Measurements from ENCODE around the gene DPEP1. TPM values are rescaled to one million over a fixed set of nuclear protein-coding genes. Genes with fewer than 3 reads are reported as not detected.

The DPEP1 gene
- total RNA-seq, 2 donors from 2014 or later, result 0.42 to 2.7 TPM

DNA sequence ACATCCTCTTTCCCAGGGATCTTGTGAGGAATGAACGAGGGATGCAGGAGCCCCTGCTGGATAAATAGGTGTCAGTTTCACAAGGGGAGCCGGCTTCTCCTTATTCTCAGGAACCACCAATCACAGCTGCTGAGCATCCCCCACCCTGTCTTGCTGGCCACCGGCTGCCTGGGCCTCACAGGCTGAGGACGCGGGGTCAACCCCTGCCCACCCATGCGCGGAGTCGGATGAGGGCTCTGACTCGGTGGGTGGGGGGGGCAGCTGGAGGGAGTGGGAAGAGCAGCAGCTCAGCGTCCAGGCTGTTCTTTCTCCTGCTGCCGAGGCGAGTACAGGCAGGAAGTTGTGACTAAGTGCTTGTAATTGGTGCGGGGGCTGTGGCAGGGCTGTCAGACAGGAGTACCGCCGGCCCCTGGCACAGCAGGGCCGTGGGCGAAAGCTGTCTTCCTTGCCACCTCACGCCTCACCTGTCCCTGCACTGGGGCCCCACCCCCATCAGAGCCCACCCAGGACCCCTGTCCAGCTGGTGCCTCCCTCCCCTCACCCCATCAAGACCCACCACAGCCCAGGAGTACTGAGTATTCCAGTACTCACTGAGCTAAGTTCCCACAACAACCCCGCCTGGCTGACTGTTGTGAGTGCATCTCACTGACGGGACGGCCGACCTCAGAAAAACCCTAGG, 11.0 kb upstream of the DPEP1 start:
- no peak overlapping the region for H3K4me3 ChIP-seq
- no peaks in the 10 kb centered on the region for H3K36me3 ChIP-seq
- no peak overlapping the region for H3K9ac ChIP-seq (ENCODE audit: low read depth in 2 of 2, low read length in 2 of 2)
- no peak overlapping the region for H3K27ac ChIP-seq
- no peaks in the 10 kb centered on the region for H3K4me1 ChIP-seq
- peaks cover 9% of the 10 kb centered on the region for H3K27me3 ChIP-seq
- intact Hi-C loops (cut with DNase I), result no loop called here
- H3K9me3 ChIP-seq, result no peaks in the 10 kb centered on the region
- no peak for DNase-seq
- TF ChIP-seq, protein P1, sequence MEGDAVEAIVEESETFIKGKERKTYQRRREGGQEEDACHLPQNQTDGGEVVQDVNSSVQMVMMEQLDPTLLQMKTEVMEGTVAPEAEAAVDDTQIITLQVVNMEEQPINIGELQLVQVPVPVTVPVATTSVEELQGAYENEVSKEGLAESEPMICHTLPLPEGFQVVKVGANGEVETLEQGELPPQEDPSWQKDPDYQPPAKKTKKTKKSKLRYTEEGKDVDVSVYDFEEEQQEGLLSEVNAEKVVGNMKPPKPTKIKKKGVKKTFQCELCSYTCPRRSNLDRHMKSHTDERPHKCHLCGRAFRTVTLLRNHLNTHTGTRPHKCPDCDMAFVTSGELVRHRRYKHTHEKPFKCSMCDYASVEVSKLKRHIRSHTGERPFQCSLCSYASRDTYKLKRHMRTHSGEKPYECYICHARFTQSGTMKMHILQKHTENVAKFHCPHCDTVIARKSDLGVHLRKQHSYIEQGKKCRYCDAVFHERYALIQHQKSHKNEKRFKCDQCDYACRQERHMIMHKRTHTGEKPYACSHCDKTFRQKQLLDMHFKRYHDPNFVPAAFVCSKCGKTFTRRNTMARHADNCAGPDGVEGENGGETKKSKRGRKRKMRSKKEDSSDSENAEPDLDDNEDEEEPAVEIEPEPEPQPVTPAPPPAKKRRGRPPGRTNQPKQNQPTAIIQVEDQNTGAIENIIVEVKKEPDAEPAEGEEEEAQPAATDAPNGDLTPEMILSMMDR (IDR thresholded peaks at IDR 0.05), result no peak

DNA sequence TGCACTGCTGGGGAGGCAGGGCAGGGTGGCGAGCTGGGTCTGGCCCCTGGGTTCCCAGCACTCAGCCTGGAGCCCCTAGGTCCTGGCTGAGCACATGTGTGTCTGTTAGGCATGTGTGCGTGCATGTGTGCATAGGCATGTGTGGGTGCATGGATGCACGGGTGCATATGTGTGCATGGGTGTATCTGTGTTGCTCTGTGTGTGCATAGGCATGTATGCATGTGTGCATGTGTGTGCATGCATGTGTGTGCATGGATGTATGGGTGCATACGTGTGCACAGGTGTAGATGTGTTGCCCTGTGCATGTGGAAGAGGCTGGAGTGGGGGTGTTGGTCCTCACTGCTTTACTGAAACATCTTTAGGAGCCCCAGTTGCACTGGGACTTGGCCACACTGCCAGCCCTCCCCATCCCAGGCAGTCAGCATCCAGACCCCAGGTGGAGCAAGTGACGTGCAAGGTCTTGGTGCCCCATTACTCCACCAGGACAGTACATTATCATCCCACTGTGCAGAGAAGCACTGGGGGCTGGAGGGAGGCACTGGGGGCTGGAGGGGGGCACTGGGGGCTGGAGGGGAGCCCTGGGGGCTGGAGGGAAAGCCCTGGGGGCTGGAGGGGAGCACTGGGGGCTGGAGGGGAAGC, 10.4 kb upstream of the DPEP1 start:
- H3K27ac ChIP-seq, result no peak overlapping the region
- H3K9ac ChIP-seq (ENCODE audit: low read depth in 2 of 2, low read length in 2 of 2), result no peak overlapping the region
- H3K27me3 ChIP-seq, result peaks cover 9% of the 10 kb centered on the region

DNA sequence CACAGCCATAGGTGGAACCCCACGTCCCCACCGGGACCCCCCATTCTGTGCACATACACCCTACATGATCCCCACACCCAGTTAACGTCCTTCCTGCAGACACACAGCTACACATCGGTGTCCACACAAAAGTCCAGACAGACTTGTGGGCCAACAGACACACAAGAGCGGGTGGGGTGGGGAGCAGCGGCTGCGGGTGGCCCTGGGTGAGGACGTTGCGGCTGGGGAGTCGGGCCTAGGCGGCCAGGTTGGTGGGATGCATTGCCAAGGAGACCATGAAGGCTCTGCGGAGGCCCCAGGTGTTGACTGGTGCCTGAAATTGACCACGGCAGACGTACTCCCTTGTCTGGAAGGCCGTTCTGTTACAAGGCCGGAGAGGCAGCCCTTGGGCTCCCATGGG, 8.7 kb upstream of the DPEP1 start:
- TF ChIP-seq, protein P1 (IDR thresholded peaks at IDR 0.05), result no peak
- intact Hi-C loops (cut with DNase I), result no loop called here
- H3K4me1 ChIP-seq, result peaks cover 5% of the 10 kb centered on the region
- no peaks in the 10 kb centered on the region for H3K36me3 ChIP-seq
- H3K27me3 ChIP-seq, result peaks cover 9% of the 10 kb centered on the region
- H3K9me3 ChIP-seq, result no peaks in the 10 kb centered on the region
- no peak overlapping the region for H3K27ac ChIP-seq
- DNase-seq, result no peak
- H3K4me3 ChIP-seq, result no peak overlapping the region
- no peak overlapping the region for H3K9ac ChIP-seq (ENCODE audit: low read depth in 2 of 2, low read length in 2 of 2)

More for the DNA sequence above, 10.4 kb upstream of the DPEP1 start:
- H3K9me3 ChIP-seq, result no peaks in the 10 kb centered on the region
- no peak for DNase-seq
- intact Hi-C loops (cut with DNase I), result no loop called here
- no peaks in the 10 kb centered on the region for H3K36me3 ChIP-seq
- no peak overlapping the region for H3K4me3 ChIP-seq
- H3K4me1 ChIP-seq, result no peaks in the 10 kb centered on the region
- TF ChIP-seq, protein P1 (IDR thresholded peaks at IDR 0.05), result no peak

DNA sequence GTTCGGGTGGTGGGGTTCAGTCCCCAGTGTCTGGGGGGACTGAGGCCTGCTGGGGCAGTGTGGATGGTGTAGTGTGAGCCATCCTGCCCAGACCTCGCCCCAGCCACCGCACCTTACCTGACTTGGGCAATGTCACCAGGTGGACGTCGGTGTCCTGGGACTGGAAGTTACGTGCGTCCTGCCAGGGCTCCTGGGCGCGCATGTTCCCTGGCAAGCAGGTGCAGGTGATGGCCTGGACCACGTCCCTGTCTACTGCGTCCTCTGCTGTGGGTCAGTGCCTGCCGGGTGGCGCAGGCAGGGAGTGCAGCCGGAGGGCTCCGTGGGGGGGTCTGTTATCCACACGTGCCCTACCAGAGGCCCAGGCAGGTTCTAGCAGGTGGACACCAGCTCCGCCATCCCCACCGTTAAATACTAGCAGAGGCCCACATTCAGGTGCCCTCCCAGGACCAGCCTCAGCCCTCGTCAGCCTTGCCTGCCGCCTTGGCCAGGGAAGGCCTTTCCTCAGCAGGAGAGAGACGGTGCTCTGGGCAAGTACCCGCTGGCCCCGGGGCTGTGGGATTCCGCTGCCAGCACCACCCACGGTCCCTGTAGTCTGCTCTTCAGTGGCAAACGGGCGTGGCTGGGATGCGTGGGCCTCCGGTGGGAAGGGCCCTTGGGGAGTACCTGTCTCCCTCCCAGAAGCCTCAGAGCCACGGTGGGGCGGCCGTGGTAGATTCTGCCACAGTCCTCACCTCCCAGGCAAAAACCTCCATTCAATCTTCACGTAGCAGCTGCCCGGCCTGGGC, 8.1 kb upstream of the DPEP1 start:
- H3K9ac ChIP-seq (ENCODE audit: low read depth in 2 of 2, low read length in 2 of 2), result no peak overlapping the region
- no peak overlapping the region for H3K4me3 ChIP-seq
- H3K9me3 ChIP-seq, result no peaks in the 10 kb centered on the region
- H3K36me3 ChIP-seq, result no peaks in the 10 kb centered on the region
- H3K27ac ChIP-seq, result no peak overlapping the region
- peaks cover 12% of the 10 kb centered on the region for H3K27me3 ChIP-seq
- intact Hi-C loops (cut with DNase I), result no loop called here
- peaks cover 5% of the 10 kb centered on the region for H3K4me1 ChIP-seq
- DNase-seq, result no peak
- TF ChIP-seq, protein P1 (IDR thresholded peaks at IDR 0.05), result no peak

DNA sequence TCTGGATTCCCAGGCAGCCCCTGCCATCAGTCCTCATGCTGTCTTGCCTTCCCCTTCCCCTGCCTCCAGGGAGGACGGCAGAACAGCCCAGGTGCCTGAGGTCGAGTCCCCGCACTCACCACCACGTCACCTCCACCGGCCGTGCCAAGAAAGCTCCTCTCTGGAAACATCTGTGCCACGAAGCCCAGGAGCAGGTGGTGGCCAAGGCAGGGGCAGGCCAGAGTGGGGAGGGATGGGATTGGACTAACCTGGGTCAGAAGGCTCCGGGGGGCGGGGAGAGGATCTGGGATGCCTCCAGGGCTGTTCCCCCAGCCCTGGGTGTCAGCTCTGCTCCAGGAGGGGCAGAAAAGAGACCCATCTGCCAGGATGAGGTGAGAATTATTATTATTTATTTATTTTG, 7.4 kb upstream of the DPEP1 start:
- no peak for DNase-seq
- Histone ChIP-seq H3K27ac (no peak overlapping the region), H3K4me3 (no peak overlapping the region), H3K9ac (ENCODE audit: low read depth in 2 of 2, low read length in 2 of 2) (no peak overlapping the region), H3K4me1 (peaks cover 5% of the 10 kb centered on the region), H3K27me3 (peaks cover 15% of the 10 kb centered on the region), H3K9me3 (no peaks in the 10 kb centered on the region), H3K36me3 (no peaks in the 10 kb centered on the region)
- intact Hi-C loops (cut with DNase I), result no loop called here
- TF ChIP-seq, protein P1 (IDR thresholded peaks at IDR 0.05), result no peak
